OCI-LY7 (cell line): ENCODE data around the gene PCDH9.

ENCODE experiments used
- EZH2phosphoT487 ChIP-seq: fragments of 200-600 bp; sonication (generic); IDR thresholded peaks from 2 replicates; pipeline ENCODE4 v1.6.1; 2018; ENCODE audit warnings: low read depth, borderline replicate concordance, mild to moderate bottlenecking, mixed run types, antibody characterized with exemption, low read length, moderate library complexity, mixed read lengths
- TF ChIP-seq, protein P1 (sequence below): fragments of 200-600 bp; sonication (generic); conservative IDR thresholded peaks from 2 replicates; pipeline ENCODE4 v1.5.1; 2014; ENCODE audit warnings: mild to moderate bottlenecking, antibody characterized with exemption, low read length, moderate library complexity, mixed read lengths

- TF ChIP-seq, protein P1, sequence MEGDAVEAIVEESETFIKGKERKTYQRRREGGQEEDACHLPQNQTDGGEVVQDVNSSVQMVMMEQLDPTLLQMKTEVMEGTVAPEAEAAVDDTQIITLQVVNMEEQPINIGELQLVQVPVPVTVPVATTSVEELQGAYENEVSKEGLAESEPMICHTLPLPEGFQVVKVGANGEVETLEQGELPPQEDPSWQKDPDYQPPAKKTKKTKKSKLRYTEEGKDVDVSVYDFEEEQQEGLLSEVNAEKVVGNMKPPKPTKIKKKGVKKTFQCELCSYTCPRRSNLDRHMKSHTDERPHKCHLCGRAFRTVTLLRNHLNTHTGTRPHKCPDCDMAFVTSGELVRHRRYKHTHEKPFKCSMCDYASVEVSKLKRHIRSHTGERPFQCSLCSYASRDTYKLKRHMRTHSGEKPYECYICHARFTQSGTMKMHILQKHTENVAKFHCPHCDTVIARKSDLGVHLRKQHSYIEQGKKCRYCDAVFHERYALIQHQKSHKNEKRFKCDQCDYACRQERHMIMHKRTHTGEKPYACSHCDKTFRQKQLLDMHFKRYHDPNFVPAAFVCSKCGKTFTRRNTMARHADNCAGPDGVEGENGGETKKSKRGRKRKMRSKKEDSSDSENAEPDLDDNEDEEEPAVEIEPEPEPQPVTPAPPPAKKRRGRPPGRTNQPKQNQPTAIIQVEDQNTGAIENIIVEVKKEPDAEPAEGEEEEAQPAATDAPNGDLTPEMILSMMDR, result no peak
- TF ChIP-seq EZH2phosphoT487, result no peak
Observed at GRCh38 chr13:67193979-67194378, 36.2 kb downstream of the PCDH9 start.
